ENCODE measurements around the gene YWHAH. TPM values are rescaled to one million over a fixed set of nuclear protein-coding genes. Genes with fewer than 3 reads are reported as not detected.

The YWHAH gene
- total and polyA plus RNA-seq, 8 donors = 40.2 to 106 (median 48.0) TPM

GRCh38 chr22:31926024-31926423 is 18.3 kb upstream of the YWHAH start:
- FAIRE-seq = no peak
- H3K9me3 ChIP-seq = no peaks in the 10 kb centered on the region
- no peaks in the 10 kb centered on the region for H3K36me3 ChIP-seq
- no peak overlapping the region for H3K4me3 ChIP-seq
- H3K27ac ChIP-seq = no peak overlapping the region
- no peak for ATAC-seq
- TF ChIP-seq CTCF (IDR thresholded peaks at IDR 0.05) = no peak
- DNase-seq = no peak
- WGBS, 2 donors = 77 to 90% methylated on average over 1 of the region's 1 CpG
- H3K27me3 ChIP-seq = no peaks in the 10 kb centered on the region
- H3K4me1 ChIP-seq = no peaks in the 10 kb centered on the region
- intact Hi-C loops (cut with DNase I) = no loop called here

GRCh38 chr22:31926969-31927368 is 17.4 kb upstream of the YWHAH start:
- Histone ChIP-seq H3K4me3 (no peak overlapping the region), H3K27me3 (no peaks in the 10 kb centered on the region), H3K36me3 (no peaks in the 10 kb centered on the region), H3K9me3 (no peaks in the 10 kb centered on the region), H3K4me1 (no peaks in the 10 kb centered on the region), H3K27ac (no peak overlapping the region)
- DNase-seq = no peak
- no peak for ATAC-seq
- no peak for FAIRE-seq
- no peak for TF ChIP-seq CTCF (IDR thresholded peaks at IDR 0.05)
- intact Hi-C loops (cut with DNase I) = no loop called here

- 63 to 71% methylated on average over 3 of the region's 3 CpGs for WGBS, 2 donors
- no peak for DNase-seq
- ATAC-seq = no peak
- no peak overlapping the region for H3K27ac ChIP-seq
- no peaks in the 10 kb centered on the region for H3K27me3 ChIP-seq
- no peaks in the 10 kb centered on the region for H3K36me3 ChIP-seq
- intact Hi-C loops (cut with DNase I) = no loop called here
- H3K9me3 ChIP-seq = no peaks in the 10 kb centered on the region
- H3K4me1 ChIP-seq = no peaks in the 10 kb centered on the region
- no peak overlapping the region for H3K4me3 ChIP-seq
- TF ChIP-seq CTCF (IDR thresholded peaks at IDR 0.05) = no peak
- no peak for FAIRE-seq
These were observed 16.8 kb upstream of the YWHAH start for GRCh38 chr22:31927562-31927961.

- Histone ChIP-seq H3K4me1 (no peaks in the 10 kb centered on the region), H3K27ac (no peak overlapping the region), H3K36me3 (no peaks in the 10 kb centered on the region), H3K27me3 (no peaks in the 10 kb centered on the region), H3K4me3 (no peak overlapping the region), H3K9me3 (no peaks in the 10 kb centered on the region)
- FAIRE-seq (no peak), ATAC-seq (no peak), DNase-seq (no peak)
- no peak for TF ChIP-seq CTCF (IDR thresholded peaks at IDR 0.05)
- intact Hi-C loops (cut with DNase I) = no loop called here
- WGBS, 2 donors = 68 to 71% methylated on average over 8 of the region's 8 CpGs
These were observed 15.0 kb upstream of the YWHAH start for GRCh38 chr22:31929167-31929930.

GRCh38 chr22:31932863-31933262 is 11.5 kb upstream of the YWHAH start:
- Histone ChIP-seq H3K27ac (no peak overlapping the region), H3K9me3 (no peaks in the 10 kb centered on the region), H3K36me3 (no peaks in the 10 kb centered on the region), H3K27me3 (no peaks in the 10 kb centered on the region), H3K4me3 (no peak overlapping the region), H3K4me1 (no peaks in the 10 kb centered on the region)
- no peak for ATAC-seq
- intact Hi-C loops (cut with DNase I) = no loop called here
- no peak for DNase-seq
- TF ChIP-seq CTCF (IDR thresholded peaks at IDR 0.05) = no peak
- no peak for FAIRE-seq
- 56 to 70% methylated on average over 5 of the region's 5 CpGs for WGBS, 2 donors
